Activated T-helper 1 cell treated with anti-CD3 and anti-CD28 coated beads, Interleukin-2, amount 50 U/mL, for 16 hours (primary cell): Measurements from ENCODE around the gene RFX2.
"Not testable (repeated sequence)": the region's sequence is repeated elsewhere in the genome, so short reads cannot be mapped to it uniquely, and the experiment has no call there.

ENCODE experiments used
- DNase-seq, 2 donors: peaks; one replicate each; pipeline ENCODE4 v3.0.0-alpha.2; 2020; ENCODE audit warnings: low read depth in 1 of 2, low spot score in 1 of 2

The RFX2 gene

GRCh38 chr19:6076675-6077463 lies 33.4 kb downstream of the RFX2 start:
- no peak for DNase-seq

- DNase-seq: no peak
Measured at GRCh38 chr19:6076291-6076665, 34.0 kb downstream of the RFX2 start.

GRCh38 chr19:6074709-6075403 lies 35.4 kb downstream of the RFX2 start:
- DNase-seq: no peak

GRCh38 chr19:6073858-6074708 lies 36.2 kb downstream of the RFX2 start:
- DNase-seq: no peak

GRCh38 chr19:6073233-6073632 lies 37.1 kb downstream of the RFX2 start:
- not testable (repeated sequence) for DNase-seq

- DNase-seq: no peak
Measured at GRCh38 chr19:6071875-6072274, 38.4 kb downstream of the RFX2 start.

GRCh38 chr19:6070720-6071485 lies 39.4 kb downstream of the RFX2 start:
- no peak for DNase-seq

- DNase-seq: no peak
Measured at GRCh38 chr19:6070207-6070681, 40.1 kb downstream of the RFX2 start.

GRCh38 chr19:6069268-6069791 lies 41.0 kb downstream of the RFX2 start:
- DNase-seq: no peak

- no peak for DNase-seq
Measured at GRCh38 chr19:6068711-6069110, 41.6 kb downstream of the RFX2 start.

GRCh38 chr19:6067975-6068374 lies 42.3 kb downstream of the RFX2 start:
- no peak for DNase-seq

GRCh38 chr19:6066661-6067646 lies 43.3 kb downstream of the RFX2 start:
- peak in 1 of 2 donors; percentile 9 for DNase-seq

- peak in 1 of 2 donors; percentile 43 for DNase-seq
Measured at GRCh38 chr19:6065685-6066374, 44.5 kb downstream of the RFX2 start.

GRCh38 chr19:6064336-6065073 lies 45.8 kb downstream of the RFX2 start:
- DNase-seq: no peak

- DNase-seq: no peak
Measured at GRCh38 chr19:6063576-6064335, 46.5 kb downstream of the RFX2 start.

- DNase-seq: no peak
Measured at GRCh38 chr19:6062961-6063575, 47.2 kb downstream of the RFX2 start.

- no peak for DNase-seq
Measured at GRCh38 chr19:6062274-6062673, 48.0 kb downstream of the RFX2 start.
